ENCODE measurements around the gene ARHGAP45.
A peak's percentile ranks its signal among the peaks of the same experiment; 100 is the strongest.
"Not testable (repeated sequence)": the region's sequence is repeated elsewhere in the genome, so short reads cannot be mapped to it uniquely, and the experiment has no call there.

ARHGAP45 gene

DNA sequence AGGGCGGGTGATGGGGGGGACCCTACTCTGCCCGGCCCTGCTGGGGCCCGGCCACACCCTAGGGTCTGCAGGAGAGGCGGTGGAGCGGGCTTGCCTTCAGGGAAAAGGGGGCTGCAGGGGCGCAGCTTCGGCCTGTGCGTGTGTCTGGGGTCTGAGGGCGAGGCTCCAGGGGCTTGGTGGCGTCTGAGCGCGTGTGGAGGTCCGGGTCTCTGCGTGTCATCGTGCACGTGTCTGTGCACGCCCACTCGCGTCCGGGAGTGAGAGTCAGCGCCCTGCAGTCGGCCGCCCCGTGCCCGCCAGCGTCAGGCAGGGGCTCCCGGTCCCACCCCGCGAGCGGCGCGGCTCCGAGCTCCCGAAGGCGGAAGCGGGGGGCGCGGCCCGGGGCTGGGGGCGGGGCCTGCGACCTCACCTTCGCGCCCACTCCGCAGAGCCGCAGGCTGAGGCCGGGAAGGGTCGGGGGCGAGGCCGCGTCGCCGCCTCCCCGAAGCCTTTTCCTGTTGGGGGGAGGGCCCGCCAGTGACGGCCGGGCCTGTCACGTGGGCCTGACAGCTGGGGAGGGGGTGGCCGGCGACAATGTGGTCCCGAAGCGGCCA, at the start of gene ARHGAP45:
Gene ARHGAP45 (plus strand): TSS at position 420 of the 593 bp plus-strand sequence. CDS start 239 bp downstream, outside the sequence.
- DNase-seq: peak; percentile 45

DNA sequence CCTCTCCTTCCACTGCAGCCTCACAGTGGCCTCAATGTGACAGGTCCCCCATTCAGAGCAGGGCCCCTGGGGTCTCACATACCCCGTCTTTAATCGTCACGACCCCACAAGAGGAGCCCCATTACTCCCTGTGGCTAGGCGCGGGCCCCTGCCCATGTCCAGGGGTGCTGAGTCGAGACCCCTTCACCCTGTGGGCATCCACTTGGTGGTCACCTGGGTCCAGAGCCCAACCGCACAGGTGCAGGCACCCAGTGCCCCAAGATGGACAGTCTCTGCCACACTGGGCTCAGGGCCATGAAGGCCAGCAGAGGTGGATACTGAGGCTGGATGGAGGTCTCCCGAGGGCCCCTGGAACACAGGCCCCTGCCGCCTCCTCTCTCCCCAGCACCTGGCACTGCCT, 49.1 kb upstream of the ARHGAP45 start:
- DNase-seq: no peak

- DNase-seq: no peak
Observed at GRCh38 chr19:1018393-1018792, 48.6 kb upstream of the ARHGAP45 start.

DNA sequence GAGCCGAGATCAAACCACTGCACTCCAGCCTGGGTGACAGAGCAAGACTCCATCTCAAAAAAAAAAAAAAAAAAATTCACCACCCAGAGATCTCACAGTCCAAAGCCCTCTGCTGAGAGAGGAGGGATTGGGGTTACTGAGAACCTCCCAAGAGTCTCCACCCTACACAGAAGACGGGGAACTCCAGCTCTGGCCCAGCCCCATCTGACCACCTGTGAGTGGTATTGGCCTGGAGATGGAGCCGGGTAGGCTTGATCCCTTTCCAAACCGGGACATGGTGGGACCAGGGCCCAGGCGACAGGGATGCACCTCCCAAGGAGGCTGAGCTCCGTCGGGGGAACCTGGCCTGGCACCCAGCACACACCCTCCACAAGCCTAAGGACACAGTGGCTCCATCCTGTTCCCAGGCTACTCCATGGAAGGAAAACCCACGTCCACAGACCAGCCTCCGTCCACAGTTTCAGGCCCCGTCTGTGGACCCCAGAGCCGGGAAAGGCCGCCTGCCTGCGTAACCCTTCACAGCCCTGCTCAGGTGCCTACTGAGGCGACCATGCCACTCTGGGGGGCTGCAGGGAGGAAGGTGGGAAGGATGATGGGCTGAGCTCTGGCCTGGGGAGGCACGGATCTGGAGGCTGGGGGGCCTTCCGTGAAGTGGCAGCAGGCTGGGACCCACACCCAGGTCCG, 47.9 kb upstream of the ARHGAP45 start:
- no peak for DNase-seq

DNA sequence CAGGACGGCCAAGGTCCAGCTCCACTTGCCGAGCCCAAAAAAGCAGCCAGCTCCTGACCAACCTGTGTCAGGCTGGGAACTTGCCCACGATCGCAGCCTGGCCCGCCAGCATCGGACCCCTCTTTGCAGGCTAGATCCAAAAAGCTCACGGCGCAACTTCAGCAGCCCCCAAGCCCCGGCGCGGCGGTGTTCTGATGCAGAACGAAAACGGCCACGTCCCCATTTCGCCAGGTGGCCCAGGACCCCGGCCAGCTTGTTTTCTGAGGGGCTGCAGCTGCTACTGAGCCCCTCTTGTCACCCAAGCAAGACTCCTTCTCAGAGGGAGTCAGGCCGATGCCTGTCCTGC, 47.4 kb upstream of the ARHGAP45 start:
- DNase-seq: no peak

GRCh38 chr19:1019980-1020867, 46.7 kb upstream of the ARHGAP45 start:
- DNase-seq: peak; percentile 35

DNA sequence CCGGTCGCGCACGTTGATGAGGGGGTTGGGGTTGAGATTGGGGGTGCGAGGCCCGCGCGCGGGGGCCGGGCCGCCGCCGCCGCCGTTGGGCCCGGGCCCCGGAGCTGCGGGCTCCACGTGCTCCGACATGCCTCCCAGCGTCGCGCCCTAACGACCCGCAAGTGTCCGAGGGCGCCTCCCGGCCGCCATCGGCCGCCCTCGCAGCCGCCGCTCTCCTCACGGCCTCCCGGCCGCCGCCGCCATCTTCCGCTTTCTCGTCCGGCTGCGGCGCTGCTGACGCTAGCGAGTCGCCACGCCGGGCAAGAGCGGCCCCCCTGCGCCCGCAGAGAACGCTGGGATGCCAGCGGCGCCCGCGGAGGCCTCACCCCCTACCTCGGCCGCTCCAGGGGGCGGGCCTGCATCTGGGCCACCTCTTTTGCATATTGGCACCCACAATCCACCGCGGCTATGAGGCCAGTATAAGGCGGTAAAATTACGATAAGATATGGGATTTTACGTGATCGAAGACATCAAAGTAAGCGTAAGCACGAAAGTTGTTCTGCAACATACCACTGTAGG, 46.0 kb upstream of the ARHGAP45 start, which contains the start of gene TMEM259:
Gene TMEM259 (minus strand): TSS at position 256 of the 558 bp plus-strand sequence. CDS start 127 bp downstream, at position 129.
- DNase-seq: peak; percentile 98

GRCh38 chr19:1023883-1024188, 43.1 kb upstream of the ARHGAP45 start:
- not testable (repeated sequence) for DNase-seq

DNA sequence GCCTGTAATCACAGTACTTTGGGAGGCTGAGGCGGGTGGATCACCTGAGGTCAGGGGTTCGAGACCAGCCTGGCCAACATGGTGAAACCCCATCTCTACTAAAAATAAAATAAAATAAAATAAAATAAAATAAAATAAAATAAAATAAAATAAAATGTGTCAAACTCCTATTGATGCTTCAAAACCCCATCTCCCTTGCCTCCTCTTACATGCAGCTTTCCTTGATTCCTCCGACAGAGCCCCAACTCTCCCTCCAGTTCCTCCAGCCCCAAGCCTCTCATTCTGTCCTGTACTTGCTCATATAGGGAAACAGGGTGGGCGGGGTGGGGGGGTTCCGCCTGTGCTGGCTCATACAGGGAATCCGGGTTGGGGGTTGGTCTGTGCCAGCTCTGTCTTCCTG, 41.9 kb upstream of the ARHGAP45 start:
- DNase-seq: not testable (repeated sequence)

GRCh38 chr19:1025960-1026782, 40.8 kb upstream of the ARHGAP45 start, which contains the start of gene CNN2:
CNN2 (plus strand) TSS chr19:1026608; CDS start chr19:1026662, 54 bp downstream.
- peak; percentile 84 for DNase-seq

- DNase-seq: peak; percentile 59
Observed at GRCh38 chr19:1026783-1027649, 40.0 kb upstream of the ARHGAP45 start.

GRCh38 chr19:1027650-1028061, 39.3 kb upstream of the ARHGAP45 start:
- DNase-seq: peak; percentile 69

GRCh38 chr19:1028062-1028926, 38.7 kb upstream of the ARHGAP45 start:
- peak; percentile 86 for DNase-seq

GRCh38 chr19:1032264-1032867, 34.6 kb upstream of the ARHGAP45 start:
- no peak for DNase-seq

- DNase-seq: no peak
Observed at GRCh38 chr19:1035998-1036621, 30.9 kb upstream of the ARHGAP45 start.

- no peak for DNase-seq
Observed at GRCh38 chr19:1037621-1038064, 29.3 kb upstream of the ARHGAP45 start.

DNA sequence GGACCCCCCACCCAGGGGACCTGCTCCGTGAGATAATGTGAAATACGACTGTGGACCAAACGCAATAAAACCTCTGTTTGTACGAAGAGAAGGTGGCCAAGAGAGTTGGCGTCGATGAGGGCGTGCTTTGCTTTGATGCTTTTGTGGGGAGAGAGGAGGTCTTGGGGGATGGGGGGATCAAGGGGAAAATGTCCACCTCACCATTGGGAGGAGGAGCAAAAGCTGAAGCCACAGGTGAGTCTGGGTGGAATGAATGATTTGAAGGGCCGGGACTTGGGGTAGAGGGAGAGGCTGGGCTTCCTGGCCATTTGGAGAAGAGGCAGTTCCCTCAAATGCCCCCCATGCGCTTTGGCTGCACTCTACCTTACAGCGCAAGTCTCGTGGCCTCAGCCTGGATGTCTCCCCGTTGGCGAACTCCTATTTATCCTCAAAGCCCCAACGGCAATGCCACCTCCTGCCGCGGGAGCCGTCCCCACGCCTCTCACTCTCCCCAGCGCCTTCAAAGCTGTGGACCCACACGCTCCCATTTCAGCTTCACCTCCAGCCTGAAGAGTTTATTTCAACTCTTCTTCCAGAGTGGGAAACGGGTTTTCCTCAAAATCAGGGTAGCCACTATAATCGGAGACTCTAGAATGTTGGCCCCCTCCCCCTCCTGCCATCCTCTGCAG, 27.9 kb upstream of the ARHGAP45 start:
- peak; percentile 40 for DNase-seq

GRCh38 chr19:1039646-1040475, 27.1 kb upstream of the ARHGAP45 start, which contains the start of gene ABCA7:
ABCA7 (plus strand) TSS chr19:1040107; CDS start chr19:1041362, 1,255 bp downstream.
- DNase-seq: peak; percentile 98
